Measurements from ENCODE around the gene CPD. TPM values are rescaled to one million over a fixed set of nuclear protein-coding genes. Genes with fewer than 3 reads are reported as not detected.
A peak's percentile ranks its signal among the peaks of the same experiment; 100 is the strongest.

Gene CPD
- total and polyA plus RNA-seq, 9 of the 15 experiments (the other 6 are each of a cell fraction or from before 2014, with no cell fraction given) = 4.5 to 24.4 (median 20.4) TPM

GRCh38 chr17:30378825-30379302 is at the start of gene CPD (continued):
- TF ChIP-seq ZNF347 (CRISPR knock-in tag; IDR thresholded peaks at IDR 0.05; ENCODE audit: low read depth) = no peak
- TF ChIP-seq CREB3L1 (IDR thresholded peaks at IDR 0.05; ENCODE audit: borderline replicate concordance, low read depth) = no peak
- peak; percentile 58 for TF ChIP-seq RBM22 (IDR thresholded peaks at IDR 0.05; ENCODE audit: low read depth, low read length, poor library complexity, severe bottlenecking)
- TF ChIP-seq, protein P1, sequence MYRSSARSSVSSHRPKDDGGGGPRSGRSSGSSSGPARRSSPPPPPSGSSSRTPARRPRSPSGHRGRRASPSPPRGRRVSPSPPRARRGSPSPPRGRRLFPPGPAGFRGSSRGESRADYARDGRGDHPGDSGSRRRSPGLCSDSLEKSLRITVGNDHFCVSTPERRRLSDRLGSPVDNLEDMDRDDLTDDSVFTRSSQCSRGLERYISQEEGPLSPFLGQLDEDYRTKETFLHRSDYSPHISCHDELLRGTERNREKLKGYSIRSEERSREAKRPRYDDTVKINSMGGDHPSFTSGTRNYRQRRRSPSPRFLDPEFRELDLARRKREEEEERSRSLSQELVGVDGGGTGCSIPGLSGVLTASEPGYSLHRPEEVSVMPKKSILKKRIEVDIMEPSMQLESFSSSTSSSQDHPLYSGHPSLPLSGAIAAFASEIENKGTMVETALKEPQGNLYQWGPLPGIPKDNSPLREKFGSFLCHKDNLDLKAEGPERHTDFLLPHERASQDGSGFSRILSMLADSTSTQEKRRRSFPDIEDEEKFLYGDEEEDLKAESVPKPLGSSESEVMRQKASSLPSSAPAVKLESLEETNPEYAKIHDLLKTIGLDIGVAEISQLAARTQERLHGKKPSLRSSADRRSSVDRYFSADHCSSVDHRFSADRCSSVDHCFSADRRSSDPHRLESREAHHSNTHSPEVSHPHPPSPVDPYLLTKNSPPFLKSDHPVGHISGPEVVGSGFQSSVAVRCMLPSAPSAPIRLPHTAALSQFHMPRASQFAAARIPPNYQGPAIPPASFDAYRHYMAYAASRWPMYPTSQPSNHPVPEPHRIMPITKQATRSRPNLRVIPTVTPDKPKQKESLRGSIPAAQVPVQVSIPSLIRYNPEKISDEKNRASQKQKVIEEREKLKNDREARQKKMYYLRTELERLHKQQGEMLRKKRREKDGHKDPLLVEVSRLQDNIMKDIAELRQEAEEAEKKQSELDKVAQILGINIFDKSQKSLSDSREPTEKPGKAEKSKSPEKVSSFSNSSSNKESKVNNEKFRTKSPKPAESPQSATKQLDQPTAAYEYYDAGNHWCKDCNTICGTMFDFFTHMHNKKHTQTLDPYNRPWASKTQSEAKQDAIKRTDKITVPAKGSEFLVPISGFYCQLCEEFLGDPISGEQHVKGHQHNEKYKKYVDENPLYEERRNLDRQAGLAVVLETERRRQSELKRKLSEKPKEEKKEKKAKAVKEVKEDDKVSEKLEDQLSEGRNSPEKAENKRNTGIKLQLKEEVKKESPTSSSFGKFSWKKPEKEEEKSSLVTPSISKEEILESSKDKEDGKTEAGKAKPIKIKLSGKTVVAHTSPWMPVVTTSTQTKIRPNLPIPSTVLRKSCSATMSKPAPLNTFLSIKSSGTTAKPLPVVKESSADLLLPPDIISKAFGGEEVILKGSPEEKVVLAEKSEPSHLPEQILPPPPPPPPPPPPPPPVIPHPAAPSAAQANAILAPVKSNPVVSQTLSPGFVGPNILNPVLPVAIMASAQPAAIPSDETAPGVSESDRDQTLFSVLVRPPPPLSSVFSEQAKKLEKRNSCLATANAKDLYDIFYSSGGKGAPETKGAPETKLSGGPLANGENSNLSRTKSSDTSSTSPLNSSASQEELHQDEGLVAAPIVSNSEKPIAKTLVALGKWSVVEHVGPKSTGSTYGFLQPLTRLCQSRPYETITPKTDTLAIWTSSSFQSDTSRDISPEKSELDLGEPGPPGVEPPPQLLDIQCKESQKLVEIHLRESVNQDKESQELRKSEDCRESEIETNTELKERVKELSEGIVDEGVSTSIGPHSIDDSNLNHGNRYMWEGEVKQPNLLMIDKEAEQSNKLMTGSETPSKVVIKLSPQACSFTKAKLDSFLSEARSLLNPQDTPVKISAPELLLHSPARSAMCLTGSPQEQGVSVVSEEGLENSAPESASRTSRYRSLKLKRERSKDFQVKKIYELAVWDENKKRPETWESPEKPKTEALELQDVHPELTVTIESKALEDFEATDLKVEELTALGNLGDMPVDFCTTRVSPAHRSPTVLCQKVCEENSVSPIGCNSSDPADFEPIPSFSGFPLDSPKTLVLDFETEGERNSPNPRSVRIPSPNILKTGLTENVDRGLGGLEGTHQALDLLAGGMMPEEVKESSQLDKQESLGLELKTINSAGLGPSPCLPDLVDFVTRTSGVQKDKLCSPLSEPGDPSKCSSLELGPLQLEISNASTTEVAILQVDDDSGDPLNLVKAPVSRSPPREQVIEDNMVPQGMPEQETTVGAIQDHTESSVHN (IDR thresholded peaks at IDR 0.05; ENCODE audit: borderline replicate concordance in 1 of 2, low read depth in 1 of 2) = no peak
- TF ChIP-seq ZNF695 (CRISPR knock-in tag; IDR thresholded peaks at IDR 0.05) = no peak
- TF ChIP-seq ZNF511 (CRISPR knock-in tag; IDR thresholded peaks at IDR 0.05) = peak; percentile 56; the same call in 1 of the 2 replicates
- TF ChIP-seq ZNF239 (CRISPR knock-in tag; IDR thresholded peaks at IDR 0.05) = no peak
- TF ChIP-seq CSDE1 (IDR thresholded peaks at IDR 0.05) = no peak; a peak in 1 of 4 replicates
- TF ChIP-seq SMAD4 (CRISPR knock-in tag; conservative IDR thresholded peaks at IDR 0.05) = no peak; the same call in 1 of the 2 replicates
- TF ChIP-seq ZBTB12 (CRISPR knock-in tag; IDR thresholded peaks at IDR 0.05) = peak; percentile 39; the same call in 1 of the 2 replicates
- TF ChIP-seq, protein P2, sequence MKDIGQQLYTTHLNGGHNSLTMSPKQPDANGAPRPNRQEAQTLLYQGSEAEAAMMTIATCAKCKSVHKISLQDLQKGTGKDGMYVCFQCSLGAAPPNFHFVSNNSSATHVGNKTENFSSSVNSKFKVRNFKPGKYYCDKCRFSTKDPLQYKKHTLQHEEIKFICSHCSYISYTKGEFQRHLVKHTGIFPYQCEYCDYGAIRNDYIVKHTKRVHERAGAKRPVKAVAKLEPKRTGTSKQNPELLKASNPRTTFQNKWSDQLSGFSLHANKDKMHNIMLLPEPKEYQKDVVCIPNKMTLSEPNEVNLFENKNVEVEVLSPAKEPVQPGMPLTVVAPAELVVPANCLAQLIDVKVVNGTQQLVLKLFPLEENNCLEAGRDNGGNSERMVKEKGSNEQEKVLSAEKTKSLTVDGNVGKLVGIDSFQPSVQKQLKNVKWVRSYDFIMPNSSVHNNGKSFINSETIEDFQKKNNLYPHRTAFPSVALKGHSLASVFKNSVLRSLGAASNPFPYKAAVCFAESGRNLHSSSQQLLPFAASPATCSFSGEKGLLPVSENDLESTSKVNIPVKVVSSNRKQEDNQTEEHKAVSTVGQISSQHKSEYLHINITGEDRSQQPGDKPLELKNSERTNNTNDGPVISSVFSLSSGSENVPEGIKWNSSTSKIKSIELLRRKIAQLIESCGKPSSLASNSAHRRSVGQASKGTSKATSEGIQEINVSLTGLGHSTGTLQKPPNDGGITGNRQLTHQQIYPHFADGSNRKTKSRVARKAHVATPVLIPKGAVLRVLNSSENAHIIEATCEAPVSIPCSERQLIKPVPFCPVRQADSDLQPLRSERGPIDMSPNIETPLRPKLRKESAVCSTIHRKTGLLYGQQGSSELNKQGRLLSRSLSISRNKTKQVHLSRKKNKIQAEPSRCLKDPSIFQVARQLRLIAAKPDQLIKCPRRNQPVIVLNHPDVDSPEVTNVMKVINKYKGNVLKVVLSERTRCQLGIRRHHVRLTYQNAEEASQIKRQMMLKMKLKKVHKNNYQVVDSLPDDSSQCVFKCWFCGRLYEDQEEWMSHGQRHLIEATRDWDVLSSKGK (CRISPR knock-in tag; IDR thresholded peaks at IDR 0.05) = no peak
- no peak for TF ChIP-seq SOX6 (IDR thresholded peaks at IDR 0.05)
